GM15510 (cell line): ENCODE results near the gene CHIC2.

ENCODE experiments used
- POLR2A ChIP-seq: IDR thresholded peaks from 3 replicates; pipeline ENCODE4 v1.6.1; 2011; ENCODE audit warnings: borderline replicate concordance; ENCODE audit not compliant: insufficient read length; ENCODE audit errors: extremely low read depth

CHIC2 gene

DNA sequence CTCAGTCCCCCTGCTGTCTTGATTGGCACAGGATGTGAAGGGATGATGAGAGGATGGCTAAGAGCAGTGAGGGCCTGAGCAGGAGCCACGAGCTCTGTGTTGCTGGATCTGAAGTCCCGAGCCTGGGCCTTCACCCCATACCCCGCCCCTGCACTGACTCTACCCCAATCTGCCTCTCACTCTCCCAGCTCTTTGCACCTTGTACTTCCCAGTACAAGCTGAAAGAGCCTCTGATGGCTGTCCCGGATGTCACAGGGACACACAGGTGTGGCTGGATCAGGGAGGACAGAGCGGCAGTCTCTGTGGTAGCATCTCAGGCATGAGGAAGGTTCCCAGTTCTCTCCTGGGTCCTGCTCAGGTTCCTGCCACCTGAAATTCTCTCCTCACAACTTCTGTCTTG is 103.6 kb downstream of the CHIC2 start:
- TF ChIP-seq POLR2A: no peak
